Ascending aorta (tissue), 2 donors: ENCODE measurements around the gene CTBP1. TPM values are rescaled to one million over a fixed set of nuclear protein-coding genes. Genes with fewer than 3 reads are reported as not detected.

Experiments used
- DNase-seq, 2 donors: peaks; one replicate each; pipeline ENCODE4 v3.0.0-alpha.2; 2019; ENCODE audit warnings: low spot score in 2 of 2
- H3K27ac ChIP-seq, 2 donors: fragments of 200-600 bp; sonication (generic); one replicate each; pipeline ENCODE4 v1.5.1; 2016 to 2017; ENCODE audit warnings: mild to moderate bottlenecking in 1 of 2
- H3K27me3 ChIP-seq: fragments of 200-600 bp; sonication (generic); one replicate; pipeline ENCODE4 v1.5.1; 2017
- H3K36me3 ChIP-seq, 2 donors: fragments of 200-600 bp; sonication (generic); one replicate each; pipeline ENCODE4 v1.5.1; 2016
- H3K4me1 ChIP-seq, 2 donors: fragments of 200-600 bp; sonication (generic); one replicate each; pipeline ENCODE4 v1.5.1; 2016 to 2017; ENCODE audit warnings: mild to moderate bottlenecking in 1 of 2
- H3K4me3 ChIP-seq, 2 donors: fragments of 200-600 bp; sonication (generic); one replicate each; pipeline ENCODE4 v1.5.1; 2016 to 2017; ENCODE audit warnings: mild to moderate bottlenecking in 1 of 2
- H3K9me3 ChIP-seq, 2 donors: fragments of 200-600 bp; sonication (generic); one replicate each; pipeline ENCODE4 v1.5.1; 2016
- CTCF ChIP-seq, 3 experiments: fragments of 200-600 bp in 2 of 3; fragments of 450-650 bp in 1 of 3; sonication (generic) in 2 of 3; IDR thresholded peaks; one replicate each; pipeline ENCODE4 v1.5.1; 2016 to 2019; ENCODE audit warnings: antibody characterized with exemption in 3 of 3, mild to moderate bottlenecking in 1 of 3, moderate library complexity in 1 of 3
- intact Hi-C: fragments of 100-400 bp; cut with DNase I; formaldehyde crosslinking; loops from one replicate; pipeline ENCODE4 v1.15.1; 2023
- total RNA-seq: library from RNA; depleted of rRNA; stranded (reverse); fragments of >200 nt; gene quantifications from one replicate; pipeline ENCODE4 v1.1.0, GENCODE V29; 2016

CTBP1 gene
- total RNA-seq, 1 donor from 2014 or later, result 273 TPM

DNA sequence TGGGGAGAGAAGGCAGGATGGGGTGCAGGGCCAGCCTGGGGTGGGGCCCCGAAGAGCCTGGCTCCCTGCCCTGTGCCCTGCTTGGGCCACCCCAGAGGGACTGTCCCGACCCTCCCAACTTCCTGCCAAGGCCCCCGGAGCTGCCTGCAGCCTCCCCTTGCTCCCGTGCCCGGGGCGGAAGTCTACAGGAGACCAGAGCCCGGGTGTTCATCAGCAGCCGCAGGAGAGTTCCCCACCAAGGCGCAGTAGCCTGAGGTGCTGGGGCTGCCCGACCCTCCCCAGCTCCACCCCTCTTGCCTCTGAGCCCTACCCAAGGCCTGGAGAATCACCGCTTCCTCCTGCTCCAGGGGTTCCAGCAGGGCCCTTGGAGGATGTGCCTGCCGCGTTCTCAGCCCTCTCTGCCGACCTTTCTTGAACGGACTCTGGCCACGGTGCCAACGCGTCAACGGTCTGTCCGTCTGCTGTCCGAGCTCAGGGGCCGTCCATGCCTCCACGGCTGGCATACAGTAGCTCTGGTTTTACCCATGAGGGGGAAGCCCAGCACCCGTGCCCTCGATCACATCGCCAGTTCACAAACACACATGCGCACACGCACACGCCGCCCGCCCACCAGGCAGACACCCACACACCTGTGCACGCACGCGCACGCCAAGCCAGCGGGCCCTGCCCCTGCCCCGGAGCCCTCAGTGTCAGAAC is 40.5 kb downstream of the CTBP1 start:
- intact Hi-C loops, result loop anchor here (5.0 kb wide), 1 partner anchor 39 kb away; the partner anchor contains the start of gene CTBP1
- Histone ChIP-seq H3K36me3 (peaks cover 12% of the 10 kb centered on the region in 2 donors), H3K4me3 (no peak overlapping the region), H3K27me3 (no peaks in the 10 kb centered on the region), H3K9me3 (no peaks in the 10 kb centered on the region), H3K4me1 (peaks cover 25 to 31% of the 10 kb centered on the region in 2 donors), H3K27ac (no peak overlapping the region)
- DNase-seq, result peak in 1 of 2 donors; percentile 65
- TF ChIP-seq CTCF (IDR thresholded peaks at IDR 0.05), result no peak

GRCh38 chr4:1207603-1208265 is 41.2 kb downstream of the CTBP1 start:
- H3K27ac ChIP-seq, result no peak overlapping the region
- H3K4me1 ChIP-seq, result peaks cover 25 to 31% of the 10 kb centered on the region in 2 donors
- intact Hi-C loops, result loop anchor here (5.0 kb wide), 1 partner anchor 40 kb away; the partner anchor contains the start of gene CTBP1
- TF ChIP-seq CTCF (IDR thresholded peaks at IDR 0.05), result no peak
- H3K9me3 ChIP-seq, result no peaks in the 10 kb centered on the region
- H3K36me3 ChIP-seq, result peaks cover 5 to 6% of the 10 kb centered on the region in 2 donors
- no peaks in the 10 kb centered on the region for H3K27me3 ChIP-seq
- H3K4me3 ChIP-seq, result no peak overlapping the region
- peak in 1 of 2 donors; percentile 67 for DNase-seq

DNA sequence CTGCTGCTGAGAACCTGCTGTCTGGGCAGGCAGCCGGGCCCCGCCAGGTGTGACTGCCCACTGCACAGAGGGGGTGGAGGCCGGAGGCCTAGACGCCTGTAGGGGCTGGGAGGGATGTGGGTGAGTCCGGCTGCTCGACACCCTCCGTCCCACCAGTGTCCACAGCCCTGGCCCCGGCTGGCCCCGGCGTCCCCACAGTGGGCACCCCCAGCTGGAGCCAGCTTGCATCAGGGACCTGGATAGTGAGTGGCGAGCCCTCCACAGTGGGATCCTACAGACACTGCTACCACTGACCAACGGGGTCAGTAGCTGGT is 41.8 kb downstream of the CTBP1 start:
- Histone ChIP-seq H3K9me3 (no peaks in the 10 kb centered on the region), H3K36me3 (no peaks in the 10 kb centered on the region), H3K4me1 (peaks cover 24 to 31% of the 10 kb centered on the region in 2 donors), H3K4me3 (no peak overlapping the region), H3K27ac (no peak overlapping the region), H3K27me3 (no peaks in the 10 kb centered on the region)
- DNase-seq, result peak in 1 of 2 donors; percentile 56
- TF ChIP-seq CTCF (IDR thresholded peaks at IDR 0.05), result no peak
- intact Hi-C loops, result loop anchor here (5.0 kb wide), 1 partner anchor 40 kb away; the partner anchor contains the start of gene CTBP1

- Histone ChIP-seq H3K4me3 (no peak overlapping the region), H3K27me3 (no peaks in the 10 kb centered on the region), H3K36me3 (no peaks in the 10 kb centered on the region), H3K27ac (no peak overlapping the region), H3K9me3 (no peaks in the 10 kb centered on the region), H3K4me1 (peaks cover 21 to 31% of the 10 kb centered on the region in 2 donors)
- intact Hi-C loops, result loop anchor here (5.0 kb wide), 1 partner anchor 41 kb away; the partner anchor contains the start of gene CTBP1
- no peak for TF ChIP-seq CTCF (IDR thresholded peaks at IDR 0.05)
- DNase-seq, result no peak
These were observed 42.4 kb downstream of the CTBP1 start for GRCh38 chr4:1206299-1207156.

DNA sequence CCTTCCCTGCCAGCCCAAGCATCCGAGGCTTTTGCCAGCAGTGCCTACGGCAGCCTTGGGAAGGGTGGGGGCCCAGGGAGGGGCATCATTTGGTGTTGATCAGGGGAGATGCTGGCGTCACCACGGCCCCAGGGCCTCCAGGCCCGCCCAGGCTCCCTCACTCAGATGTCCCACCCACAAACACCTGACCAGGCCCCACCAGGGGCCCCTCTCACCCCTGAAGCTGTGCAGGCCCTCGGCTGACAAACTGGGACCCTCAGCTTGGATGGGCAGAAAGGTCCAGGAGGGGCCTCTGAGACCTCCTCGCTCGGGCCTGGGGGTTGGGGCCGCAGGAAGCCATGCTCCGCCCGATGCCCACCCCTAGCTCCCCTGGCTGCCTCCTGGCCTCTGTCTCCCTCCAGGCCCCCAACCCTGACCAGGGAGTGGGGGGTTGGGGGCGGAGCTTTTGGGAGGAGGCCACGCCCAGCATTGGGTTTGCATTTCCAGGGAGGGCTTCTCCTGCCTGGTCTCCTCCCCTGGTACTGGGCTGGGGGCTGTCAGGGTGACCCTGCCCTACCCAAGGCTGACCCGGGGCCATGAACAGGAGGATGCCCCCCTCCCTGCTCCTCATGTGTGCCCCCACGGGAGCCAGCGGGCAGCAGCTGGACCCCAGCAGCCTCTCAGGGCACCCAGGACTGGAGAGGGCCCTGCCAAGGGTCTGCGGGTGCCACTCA is 43.2 kb downstream of the CTBP1 start:
- Histone ChIP-seq H3K4me3 (no peak overlapping the region), H3K27ac (no peak overlapping the region), H3K36me3 (no peaks in the 10 kb centered on the region), H3K9me3 (no peaks in the 10 kb centered on the region), H3K4me1 (peaks cover 17 to 26% of the 10 kb centered on the region in 2 donors), H3K27me3 (no peaks in the 10 kb centered on the region)
- no peak for TF ChIP-seq CTCF (IDR thresholded peaks at IDR 0.05)
- no peak for DNase-seq
- intact Hi-C loops, result loop anchor here (5.0 kb wide), 1 partner anchor 42 kb away; the partner anchor contains the start of gene CTBP1
